Measurements from ENCODE around the gene ZNF653.
"Not testable (repeated sequence)": the region's sequence is repeated elsewhere in the genome, so short reads cannot be mapped to it uniquely, and the experiment has no call there.

ZNF653 gene

GRCh38 chr19:11453468-11454341, 51.9 kb downstream of the ZNF653 start:
- DNase-seq = no peak

DNA sequence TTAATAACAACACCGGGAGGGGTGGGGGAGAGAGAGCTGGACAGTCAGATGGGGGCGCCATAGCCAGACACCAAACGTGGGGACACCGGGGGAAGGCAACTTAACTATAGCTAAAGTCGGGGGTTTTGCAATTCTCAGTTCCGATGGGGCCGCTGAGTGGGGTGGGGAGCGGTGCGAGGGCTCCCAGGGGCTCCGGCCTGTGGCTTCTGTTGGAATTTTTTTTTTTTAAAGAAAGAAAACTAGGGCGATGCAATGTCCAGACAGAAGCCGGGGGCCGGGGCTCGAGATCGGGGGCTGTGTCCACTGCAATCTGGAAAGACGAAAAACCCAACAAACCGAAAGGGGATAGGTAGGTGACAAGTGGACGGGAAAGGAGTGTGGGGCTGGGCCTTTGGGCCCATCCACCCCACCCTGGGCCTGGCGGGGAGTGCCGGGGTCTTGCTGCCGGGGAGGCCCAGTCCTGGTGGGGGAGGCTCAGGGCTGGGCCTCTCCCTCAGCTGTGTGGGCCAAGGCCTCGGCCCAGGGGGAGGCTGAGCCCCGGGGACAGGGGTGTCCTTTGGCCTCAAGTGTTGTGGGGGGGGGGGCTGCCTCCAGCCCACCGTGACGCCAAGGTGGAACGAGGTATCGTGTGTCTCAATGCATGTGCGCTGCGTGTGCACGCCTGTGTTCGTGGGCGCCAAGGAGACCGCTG, 52.9 kb downstream of the ZNF653 start:
- no peak for DNase-seq

- DNase-seq = no peak
Observed at GRCh38 chr19:11451871-11452619, 53.6 kb downstream of the ZNF653 start.

- no peak for DNase-seq
Observed at GRCh38 chr19:11451327-11451870, 54.2 kb downstream of the ZNF653 start.

DNA sequence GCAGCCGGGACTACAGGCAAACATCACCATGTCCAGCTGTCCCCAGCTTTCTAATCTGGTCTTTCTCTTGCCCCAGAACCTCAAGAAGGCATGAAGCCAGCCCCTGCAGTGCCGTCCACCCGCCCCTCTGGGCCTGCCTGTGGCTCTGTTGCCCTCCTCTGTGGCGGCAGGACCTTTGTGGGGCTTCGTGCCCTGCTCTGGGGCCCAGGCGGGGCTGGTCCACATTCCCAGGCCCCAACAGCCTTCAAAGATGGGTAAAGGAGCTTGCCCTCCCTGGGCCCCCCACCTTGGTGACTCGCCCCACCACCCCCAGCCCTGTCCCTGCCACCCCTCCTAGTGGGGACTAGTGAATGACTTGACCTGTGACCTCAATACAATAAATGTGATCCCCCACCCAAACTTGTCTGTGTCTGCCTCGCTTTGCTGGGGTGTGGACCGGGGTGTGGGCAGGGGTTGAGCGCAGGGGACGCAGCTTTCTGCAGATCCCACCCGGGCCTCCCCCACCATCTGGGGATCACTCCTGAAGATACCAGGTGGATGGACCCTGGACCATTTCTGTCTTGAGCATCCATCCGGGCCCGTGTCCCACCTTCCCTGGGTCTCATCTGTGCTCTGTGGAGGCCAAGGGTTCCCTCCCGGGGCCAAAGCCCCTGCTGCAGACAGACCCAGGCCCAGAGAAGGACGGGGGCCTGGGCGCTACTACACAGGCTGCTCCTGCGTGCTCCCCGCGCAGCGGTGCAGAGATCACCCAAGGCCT, 54.9 kb downstream of the ZNF653 start:
- DNase-seq = no peak

DNA sequence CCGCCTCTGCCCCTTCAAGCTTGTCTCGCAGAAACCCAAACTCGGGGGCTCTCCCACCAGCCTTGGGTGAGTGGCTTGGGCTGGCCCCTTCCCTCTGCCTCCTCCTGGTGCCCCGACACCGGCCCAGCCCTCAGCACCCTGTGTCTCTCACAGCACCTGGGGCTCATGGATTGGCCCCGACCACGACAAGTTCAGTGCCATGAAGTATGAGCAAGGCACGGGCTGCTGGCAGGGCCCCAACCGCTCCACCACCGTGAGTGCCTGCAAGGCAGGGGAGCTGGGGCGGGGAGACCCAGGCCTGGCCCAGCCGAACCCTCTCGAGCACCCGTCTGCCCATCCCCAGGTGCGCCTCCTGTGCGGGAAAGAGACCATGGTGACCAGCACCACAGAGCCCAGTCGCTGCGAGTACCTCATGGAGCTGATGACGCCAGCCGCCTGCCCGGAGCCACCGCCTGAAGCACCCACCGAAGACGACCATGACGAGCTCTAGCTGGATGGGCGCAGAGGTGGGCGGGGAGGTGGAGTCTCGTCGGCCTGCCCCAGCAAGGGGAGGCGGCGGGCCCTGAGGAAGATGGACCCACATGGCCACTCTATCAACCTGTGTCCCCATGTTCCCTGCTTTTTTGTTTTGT, 56.6 kb downstream of the ZNF653 start:
- DNase-seq = no peak

- DNase-seq = no peak
Observed at GRCh38 chr19:11448410-11448809, 57.2 kb downstream of the ZNF653 start.

- DNase-seq = no peak
Observed at GRCh38 chr19:11447347-11448262, 58.0 kb downstream of the ZNF653 start.

GRCh38 chr19:11446652-11447301, 58.9 kb downstream of the ZNF653 start:
- DNase-seq = peak; percentile 11 to 17

DNA sequence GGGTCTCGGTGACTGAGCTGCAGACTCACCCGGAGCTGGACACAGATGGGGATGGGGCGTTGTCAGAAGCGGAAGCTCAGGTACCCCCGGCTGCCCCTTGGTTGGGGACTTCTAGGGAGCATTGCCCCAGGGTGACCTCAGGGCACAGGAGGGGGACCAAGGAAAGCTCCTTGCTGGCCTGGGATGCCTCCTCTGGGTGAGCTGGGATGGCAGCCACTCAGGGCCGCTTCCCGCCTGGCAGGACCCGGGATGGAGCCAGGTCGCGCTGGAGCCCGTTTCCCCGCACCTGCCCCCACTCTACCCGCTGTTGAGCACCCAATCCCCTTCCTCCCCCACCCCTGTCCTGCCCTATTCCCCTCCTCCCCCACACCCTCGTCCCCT, 59.4 kb downstream of the ZNF653 start:
- no peak for DNase-seq

GRCh38 chr19:11445141-11445540, 60.5 kb downstream of the ZNF653 start:
- DNase-seq = no peak

DNA sequence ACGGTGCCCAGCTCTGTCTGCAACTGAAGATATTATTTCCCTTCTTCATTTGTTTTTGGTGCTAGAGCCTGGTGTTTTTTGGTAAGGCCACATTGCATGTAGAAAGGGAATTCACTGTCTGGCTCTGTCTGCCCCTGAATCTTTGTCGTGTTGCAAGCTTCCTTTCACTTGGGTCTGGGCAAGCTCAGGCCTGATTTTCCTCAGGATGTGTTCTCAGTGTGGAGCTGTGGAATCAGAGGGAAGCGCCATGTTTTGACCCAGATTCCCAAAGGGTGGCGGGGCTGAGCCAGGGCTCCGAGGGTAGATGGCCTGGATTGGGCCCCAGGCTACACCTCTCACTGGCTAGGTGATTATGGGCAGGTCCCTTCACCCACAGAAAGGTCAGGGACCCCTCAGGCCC, 61.6 kb downstream of the ZNF653 start:
- no peak for DNase-seq

- no peak for DNase-seq
Observed at GRCh38 chr19:11437955-11438354, 67.7 kb downstream of the ZNF653 start.

DNA sequence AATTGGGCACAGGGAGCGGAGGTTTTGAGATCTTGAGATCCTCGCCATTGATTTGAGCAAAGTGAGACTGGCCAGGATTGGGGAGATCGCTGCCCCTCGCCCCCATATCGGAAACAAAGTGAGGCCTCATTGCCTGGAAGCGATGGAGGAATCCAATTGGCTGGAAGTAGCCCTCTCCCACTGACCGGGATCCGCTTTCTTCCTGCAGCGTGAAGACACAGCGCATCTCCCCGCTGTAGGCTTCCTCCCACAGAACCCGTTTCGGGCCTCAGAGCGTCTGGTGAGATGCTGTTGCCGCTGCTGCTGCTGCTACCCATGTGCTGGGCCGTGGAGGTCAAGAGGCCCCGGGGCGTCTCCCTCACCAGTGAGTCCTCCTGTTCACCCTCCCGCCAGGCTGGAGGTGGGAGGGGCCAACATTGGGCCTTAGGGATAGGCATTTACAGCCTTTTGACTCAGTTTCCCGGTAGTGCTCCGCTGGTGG, 69.8 kb downstream of the ZNF653 start:
- peak in 1 of 2 experiments; percentile 31 for DNase-seq

- peak; percentile 99 for DNase-seq
Observed at GRCh38 chr19:11435057-11435832, 70.4 kb downstream of the ZNF653 start, which contains the start of the genes ODAD3 and PRKCSH. TSS of gene ODAD3 (minus strand) at chr19:11435121. CDS start at chr19:11435016, 105 bp downstream. TSS of gene PRKCSH (plus strand) at chr19:11435635. CDS start at chr19:11436118, 483 bp downstream.

DNA sequence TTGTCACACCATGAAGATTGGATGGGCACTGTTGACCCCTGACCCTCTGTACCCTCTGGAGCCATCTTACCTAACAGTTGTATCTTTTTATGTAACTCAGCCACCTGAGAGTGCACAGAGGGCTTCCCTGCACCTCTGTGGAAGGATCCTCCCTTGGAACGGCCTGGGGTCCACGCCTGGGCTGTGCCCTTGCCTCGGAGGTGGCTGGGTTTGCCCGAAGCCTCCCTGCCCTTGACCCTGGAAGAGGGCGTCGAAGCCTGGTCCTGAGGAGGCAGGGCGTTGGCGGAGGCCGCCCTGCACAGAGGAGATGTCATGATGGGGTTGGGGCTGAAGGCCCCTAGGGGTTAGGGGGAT, 71.0 kb downstream of the ZNF653 start:
- no peak for DNase-seq

- not testable (repeated sequence) for DNase-seq
Observed at GRCh38 chr19:11433526-11433925, 72.1 kb downstream of the ZNF653 start.
